ENCODE results near the gene RAB35.
A peak's percentile ranks its signal among the peaks of the same experiment; 100 is the strongest.

Gene RAB35

DNA sequence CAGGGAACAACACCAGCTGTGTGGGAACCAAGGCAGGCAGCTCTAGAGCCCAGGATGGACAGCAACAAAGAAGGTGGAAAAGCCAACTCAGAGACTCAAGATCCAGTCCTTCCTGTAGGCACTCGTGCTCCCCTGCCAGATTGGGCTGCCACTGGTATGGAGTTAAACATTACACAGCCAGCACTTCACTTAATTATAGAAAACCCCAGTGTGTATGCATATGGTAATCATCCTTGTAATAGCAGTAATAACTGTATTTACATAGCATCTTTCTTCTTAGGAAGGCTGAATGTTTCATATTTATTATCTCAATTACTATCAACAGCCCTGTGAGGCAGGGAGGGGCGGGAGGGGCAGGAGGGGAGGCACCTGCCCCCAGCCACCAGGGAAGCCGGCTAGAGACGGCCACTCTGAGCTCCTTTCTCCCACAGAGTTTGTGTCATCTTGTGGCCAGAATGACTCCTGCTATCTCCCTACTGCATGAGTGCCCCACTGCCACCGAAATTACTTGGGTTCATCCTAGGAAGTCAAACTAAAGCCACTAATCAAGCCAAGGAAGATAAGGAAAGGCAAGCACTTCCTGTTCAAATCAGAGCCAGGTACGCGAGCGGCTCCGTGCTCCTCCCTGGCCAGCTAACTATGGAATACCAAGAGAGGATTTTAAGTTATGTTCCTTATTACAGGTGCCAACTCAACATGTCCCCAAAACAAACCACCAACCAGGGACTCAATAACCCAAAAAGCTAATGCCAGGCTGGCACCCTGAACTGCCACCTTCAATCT is 15.7 kb upstream of the RAB35 start:
- DNase-seq: no peak

DNA sequence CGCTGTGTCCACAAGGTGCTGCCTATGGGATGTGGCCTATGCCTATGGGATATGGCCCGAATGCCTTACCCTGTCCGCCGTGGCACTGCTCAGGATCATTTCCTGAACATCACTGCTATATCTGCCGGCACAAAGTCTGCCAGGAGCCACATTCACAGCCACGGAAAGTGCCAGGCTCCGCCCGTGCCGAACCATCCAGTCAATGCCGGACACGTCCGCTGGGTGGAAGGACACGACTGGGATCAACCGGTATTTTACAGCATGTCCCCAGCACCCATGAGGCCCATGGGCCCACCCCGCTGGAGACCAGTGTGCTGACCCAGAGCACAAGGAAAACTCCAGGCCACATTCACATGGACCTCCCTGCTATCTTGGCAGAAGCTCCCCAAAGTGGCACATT is 14.6 kb upstream of the RAB35 start:
- DNase-seq: no peak

DNA sequence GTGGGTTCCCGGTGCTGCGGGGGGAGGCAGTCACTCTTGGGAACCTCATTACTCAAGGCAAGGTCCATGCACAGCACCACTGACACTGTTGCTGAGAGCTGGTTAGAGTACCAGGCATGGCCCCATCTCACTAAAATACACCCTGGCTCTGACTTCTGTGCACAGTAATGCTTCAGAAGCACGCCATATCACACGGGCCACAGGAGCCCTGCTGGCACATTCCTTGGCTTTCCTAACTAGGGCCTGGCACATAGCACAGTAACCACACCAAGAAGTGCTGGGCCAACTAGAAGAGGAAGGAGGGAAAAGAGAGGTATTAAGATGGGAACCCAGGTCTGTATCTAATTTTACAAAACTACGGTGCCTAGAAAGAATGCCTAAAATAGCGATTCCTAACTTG is 13.5 kb upstream of the RAB35 start:
- no peak for DNase-seq

DNA sequence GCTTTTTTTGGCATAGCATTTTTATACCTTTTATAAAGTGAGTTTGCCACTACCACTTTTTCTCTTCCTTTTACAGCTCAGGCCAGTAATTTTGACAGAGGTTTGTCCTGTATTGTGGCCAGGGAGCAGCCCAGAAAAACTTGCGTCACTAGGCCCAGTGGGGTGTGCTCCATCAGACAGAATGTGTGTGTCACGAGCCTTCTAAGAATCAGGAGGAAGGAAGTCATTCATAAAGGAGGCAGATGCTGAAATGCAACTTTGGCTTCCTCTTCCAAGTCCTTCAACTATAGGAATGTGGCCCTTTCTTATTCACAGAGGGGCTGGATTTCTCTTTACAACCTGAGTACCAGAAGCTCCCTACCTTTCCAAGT is 10.1 kb upstream of the RAB35 start:
- peak; percentile 23 for DNase-seq

DNA sequence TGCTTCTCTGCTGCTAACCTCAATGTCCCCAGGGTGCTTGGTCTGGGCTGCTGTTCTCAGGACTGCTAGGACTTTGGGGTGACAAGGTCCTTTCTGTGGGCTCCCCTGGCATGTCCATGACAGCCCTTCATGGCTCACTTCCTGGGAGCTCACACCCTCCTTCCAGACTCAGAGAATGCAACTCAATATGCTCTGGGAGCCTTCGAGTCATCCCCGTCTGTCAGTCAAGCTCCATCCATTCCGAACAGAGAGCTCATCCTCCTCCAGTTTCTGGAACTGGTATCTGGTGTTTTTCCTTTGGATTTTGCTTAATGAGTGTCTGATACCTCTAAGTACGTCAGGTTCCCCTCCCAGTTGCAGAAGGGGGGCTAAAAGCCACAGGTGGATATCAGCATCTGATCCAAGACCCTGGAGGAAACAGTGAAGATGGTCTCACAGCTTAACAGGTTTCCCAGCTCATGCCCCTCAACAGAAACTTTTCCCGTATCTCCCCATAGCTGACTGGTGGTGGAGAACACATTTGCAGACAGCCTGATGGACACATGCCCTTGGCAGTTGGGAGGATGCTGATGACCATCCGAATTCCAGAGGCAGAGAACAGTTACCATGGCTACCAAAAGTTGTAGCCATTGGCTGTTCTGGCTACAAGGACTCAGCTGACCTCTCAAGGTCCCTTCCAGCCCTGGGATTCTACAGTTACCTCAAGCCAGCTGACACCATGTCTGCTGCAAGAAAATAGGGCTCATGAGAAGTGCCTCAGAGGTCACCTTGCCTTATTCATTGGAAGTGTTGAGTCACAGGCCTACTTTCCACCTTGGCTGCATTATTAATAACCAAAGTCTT is 9.5 kb upstream of the RAB35 start:
- DNase-seq: no peak

DNA sequence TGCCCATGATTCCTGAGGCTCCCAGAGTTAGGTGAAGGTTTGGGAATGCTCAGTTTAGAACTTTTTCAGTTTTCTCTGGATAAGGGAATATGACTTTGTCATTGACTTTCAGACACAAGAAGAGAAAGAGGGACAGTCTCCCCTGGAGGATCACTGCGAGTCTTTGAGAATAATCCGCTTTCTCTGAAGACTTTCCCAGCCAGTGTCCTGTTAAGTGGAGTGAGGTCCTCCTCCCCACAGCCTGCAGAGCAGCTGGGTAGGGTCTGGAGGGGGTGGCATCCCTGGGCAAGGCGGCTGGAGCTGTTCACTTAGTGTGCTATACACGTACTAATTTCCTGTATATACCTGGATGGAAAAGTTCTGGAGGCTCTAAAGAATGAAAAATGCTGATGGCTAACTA is 8.5 kb upstream of the RAB35 start:
- DNase-seq: no peak

DNA sequence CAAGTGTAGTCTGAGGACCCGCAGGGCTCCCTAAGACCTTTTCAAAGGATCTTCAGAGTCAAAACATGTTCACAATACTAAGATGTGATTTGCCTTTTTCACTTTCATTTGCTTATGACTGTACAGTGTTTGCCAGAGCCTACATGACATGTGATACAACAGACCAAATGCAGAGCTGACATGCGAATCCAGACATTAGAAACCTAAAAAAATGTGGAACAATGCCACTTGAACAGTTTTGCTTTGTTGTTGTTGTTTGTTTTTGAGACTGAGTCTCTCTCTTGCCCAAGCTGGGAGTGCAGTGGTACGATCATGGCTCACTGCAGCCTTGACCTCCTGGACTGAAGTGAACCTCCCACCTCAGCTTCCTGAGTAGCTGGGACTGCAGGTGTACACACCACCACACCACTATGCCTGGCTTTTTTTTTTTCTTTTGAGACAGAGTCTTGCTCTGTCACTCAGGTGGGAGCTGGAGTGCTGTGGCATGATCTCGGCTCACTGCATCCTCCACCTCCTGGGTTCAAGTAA is 5.3 kb upstream of the RAB35 start:
- no peak for DNase-seq

DNA sequence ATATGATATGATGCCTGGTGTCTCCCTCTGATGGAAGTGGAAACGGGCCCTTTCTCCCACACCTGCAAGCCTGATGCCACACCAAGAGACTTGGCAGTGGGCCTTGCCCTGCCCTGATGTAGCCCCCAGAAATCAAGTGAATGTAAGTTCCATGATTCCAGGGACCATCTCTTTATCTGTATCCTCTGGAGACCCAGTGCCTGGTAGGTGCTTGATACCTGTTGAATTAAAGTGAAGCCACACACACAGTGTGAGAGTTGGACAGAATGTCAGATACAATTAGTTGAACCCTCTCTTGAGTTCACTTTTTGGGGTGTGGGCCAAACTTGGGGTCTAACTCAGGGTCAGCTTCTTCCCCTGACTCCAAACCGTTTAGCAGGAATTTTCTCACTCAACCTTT is 4.8 kb upstream of the RAB35 start:
- no peak for DNase-seq

DNA sequence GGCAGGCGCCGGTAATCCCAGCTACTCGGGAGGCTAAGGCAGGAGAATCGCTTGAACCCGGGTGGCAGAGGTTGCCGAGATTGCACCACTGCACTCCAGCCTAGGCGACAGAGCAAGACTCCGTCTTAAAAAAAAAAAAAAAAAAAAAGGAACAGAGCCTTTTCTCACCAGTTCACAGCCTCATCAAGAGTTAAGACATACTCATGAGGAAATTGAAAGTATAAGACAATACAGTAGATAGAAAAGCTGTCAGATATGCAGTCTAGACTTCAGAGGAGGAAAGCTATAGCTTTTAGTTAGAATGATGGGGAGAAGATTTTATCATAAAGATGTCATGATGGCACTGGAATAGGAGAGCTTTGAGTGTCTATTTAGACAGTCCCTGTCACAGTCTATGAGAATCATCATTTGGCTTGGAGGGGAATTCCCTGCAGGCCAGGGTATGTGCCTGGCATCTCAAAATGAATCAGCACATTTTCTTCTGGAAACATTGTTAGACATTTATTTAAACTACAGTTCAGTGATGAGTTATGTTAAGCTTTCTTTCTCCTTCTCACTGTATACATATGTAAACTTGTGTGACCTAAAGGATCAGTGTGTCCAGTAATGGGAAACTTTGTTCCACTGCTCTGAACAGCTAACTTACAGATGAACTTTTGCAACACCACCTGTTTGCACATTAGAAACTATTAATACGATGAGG is 2.9 kb upstream of the RAB35 start:
- DNase-seq: peak; percentile 38

DNA sequence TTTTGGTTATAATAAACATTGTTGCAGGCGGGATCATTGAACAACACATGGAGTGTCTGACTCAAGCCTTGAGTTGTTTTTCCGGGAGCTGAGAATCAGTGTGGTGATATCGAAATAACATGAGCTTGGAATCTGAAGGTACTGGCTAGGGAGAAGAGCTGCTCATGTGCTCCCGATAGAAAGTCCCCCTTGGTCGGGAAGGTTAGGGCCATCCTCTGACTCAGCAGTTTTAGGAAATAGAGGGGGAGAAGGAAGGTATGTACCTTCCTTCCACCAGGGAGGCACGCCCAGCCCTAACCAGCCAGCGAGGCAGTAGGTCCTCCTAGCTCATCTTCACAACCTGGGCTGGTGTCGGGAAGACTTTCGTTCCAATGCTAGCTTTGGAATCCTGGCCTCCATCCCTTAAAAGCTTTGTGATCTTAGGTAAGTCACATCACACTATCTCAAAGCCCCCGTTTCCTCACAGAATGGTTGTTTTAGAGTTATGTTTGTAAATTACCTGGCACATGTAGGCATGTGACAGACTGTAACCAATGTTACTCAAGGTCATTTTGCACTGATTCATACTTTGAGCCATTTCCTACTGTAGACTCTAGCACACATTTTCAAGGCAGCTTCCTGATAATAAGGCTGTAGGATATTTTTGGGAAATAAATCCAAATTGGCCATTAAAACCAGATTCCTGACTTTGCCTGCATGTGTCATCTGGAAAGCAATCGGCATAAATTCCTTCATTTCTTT is 1.9 kb upstream of the RAB35 start:
- DNase-seq: no peak

DNA sequence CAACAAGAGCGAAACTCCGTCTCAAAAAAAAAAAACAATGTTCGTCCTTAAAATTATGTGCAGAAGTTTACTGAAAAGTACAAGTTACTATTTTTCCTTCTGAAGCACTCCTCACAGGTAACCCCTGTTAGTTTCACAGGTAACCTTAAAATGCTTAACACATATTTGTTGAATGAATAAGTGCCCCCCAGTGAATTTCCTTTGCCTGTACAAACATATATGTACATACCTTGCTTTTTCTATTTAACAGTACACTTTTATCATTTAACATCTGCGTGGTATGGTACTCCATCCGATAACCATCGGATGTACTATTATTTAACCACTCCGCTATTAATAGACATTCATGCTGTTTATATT is 1.4 kb upstream of the RAB35 start:
- DNase-seq: no peak

DNA sequence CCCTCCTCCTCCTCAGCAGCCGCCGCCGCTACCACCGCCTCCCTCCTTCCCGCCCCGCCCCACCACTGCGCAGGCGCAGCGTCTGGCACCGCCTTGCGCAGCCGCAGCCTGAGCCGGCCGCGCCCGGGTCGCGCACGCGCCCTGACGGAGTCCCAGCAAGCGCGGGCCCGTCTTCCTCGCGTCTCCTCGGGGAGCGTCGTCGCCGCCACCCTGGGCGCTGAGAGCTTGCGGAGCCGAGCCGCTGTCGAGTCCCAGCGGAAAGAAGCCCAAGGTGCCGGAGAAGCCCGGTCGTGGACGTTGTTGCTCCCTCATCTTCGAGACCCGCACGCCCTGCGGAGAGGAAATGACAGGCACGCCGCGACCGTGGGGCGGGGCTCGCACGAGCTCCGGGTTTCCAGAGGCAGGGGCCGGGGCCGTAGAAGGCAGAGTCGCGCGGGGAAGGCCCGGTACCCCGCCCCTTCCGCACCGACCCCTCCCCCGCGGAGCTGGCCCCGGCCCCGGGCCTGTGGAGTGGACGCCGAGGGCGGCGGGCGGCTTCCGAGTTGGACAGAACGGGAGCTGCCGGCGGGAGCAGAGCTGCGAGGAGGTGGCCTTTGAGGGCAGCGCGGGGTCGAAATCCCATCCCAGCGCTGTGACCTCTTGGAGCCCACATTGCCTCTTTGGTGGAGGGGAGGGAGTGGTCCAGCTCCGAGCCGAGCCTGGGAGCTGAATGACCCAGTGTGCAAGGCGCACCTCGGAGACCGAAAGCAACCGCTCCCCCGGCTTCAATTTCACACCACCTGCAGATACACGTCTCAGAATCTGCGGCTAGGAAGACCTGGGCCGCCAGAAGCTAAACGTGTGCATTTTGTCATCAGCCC is 469 bp upstream of the RAB35 start:
- peak; percentile 76 for DNase-seq

DNA sequence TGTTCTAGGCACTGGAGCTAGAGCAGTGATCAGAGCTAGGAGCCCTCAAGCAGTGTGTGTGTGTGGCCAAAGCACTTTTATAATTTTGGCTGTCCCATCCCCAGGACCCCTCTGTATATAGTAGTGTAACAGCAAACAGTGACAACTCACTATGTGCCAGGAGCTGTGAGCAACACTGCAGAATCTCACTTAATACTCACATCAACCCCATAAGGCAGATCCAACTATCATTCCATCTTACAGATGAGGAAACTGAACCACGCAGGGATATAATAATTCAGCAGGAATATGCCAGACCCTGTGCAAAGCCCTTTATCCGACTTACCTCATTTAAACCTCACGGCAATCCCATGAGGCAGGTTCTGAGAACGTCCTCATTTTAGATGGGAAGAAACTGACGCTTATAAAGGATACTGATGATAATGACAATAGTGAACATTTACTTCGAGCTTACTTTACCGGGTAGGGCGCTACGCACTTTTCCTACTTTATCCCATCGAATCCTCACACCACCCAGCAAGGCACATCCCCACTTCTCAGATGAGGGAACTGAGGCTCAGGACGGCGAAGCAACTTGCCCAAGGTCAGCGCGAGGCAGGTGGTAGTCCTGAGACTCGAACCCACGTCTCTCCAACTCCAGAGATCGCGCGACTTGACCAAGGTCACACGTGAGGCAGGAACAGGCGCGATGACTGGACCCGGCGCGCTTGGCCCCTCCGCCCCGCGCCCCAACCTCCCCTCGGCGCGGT is 687 bp downstream of the RAB35 start:
- no peak for DNase-seq

DNA sequence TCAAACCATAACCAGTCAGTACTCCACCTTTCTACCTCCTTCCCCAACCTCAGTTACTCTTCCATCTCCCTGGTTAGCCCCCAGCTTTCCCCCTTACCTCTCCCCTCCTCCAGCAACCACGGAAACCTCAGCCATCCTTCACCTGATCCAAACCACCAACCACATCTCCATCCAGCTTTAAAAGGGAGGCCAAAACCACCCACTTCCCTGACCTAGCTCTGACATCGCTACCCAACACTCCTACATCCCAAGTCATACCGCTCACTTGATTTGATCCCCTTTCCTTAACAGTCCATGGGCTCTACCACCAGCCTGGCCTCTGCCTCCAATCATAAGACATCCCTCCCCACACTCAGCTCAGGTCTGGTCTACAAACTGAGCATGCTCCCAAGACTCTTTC is 1.5 kb downstream of the RAB35 start:
- DNase-seq: no peak

DNA sequence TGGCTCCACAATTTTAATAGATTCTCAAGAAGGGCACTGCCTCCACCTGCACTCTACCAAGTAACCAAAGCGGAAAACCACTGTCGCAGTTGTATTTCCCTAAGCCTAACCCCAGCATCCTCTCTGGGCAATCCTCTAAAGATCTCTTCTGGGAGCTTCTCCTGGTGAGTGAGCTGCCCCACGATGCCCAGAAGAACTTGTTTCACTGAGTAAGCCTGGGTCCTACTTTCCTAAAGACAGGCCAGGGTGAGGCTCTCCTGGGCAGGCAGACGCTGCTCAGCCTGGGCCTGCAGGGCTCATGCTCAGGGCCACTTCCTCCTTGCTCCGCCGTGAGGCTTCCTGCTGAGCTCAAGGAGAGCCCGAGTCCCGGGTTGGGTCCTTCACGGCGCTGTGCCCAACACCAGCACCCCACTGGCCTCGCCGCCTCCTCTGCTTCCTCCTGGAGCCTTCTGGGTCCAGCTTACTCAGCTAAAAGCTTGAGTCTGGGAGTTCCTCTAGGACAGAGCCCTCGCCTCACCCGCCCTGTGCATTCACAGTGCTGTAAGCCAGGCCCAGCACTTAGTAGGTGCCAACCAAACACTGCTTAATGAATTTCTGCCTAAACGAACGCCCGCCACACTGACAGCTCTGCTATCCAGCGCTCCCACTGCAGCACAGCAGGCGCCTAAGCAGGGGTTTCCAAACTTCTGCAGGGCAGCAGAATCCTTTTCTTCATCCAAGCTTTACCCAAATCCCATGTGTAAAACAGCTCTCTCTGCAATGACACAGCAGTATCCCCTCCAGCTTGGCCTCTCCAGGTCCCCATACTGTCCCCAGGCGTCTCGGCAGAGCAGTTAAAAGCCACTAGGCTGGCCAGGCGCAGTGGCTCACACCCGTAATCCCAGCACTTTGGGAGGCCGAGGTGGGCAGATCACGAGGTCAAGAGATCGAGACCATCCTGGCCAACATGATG is 5.7 kb downstream of the RAB35 start:
- DNase-seq: no peak

DNA sequence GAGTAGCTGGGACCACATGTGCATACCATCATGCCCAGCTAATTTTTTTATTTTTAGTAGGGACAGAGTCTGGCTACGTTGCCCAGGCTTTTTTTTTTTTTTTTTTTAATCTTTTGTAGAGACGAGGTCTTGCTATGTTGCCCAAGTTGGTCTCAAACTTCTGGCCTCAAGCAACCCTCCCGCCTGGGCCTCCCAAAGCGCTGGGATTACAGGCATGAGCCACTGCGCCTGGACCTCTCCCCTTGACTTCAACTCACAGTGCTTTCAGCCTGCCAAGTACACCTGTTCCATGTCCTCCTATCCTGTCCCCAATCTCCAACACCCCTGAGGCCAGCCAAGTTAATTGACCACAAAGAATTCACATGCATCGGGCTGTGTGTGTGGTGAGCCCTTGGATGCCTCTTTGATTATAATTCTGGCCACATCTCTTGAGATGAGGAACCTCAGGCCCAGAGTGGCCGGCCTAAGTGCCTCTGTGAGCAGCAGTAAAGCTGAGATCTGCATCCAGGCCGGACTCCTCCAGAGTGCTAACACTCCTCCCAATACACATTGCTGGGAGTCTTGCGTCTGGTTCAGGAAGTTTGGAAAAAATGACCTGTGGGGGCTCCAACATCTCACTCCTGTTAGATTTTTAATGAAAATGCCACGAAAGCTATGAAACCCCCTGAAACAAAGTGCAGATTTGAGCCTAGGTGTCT is 6.8 kb downstream of the RAB35 start:
- no peak for DNase-seq

DNA sequence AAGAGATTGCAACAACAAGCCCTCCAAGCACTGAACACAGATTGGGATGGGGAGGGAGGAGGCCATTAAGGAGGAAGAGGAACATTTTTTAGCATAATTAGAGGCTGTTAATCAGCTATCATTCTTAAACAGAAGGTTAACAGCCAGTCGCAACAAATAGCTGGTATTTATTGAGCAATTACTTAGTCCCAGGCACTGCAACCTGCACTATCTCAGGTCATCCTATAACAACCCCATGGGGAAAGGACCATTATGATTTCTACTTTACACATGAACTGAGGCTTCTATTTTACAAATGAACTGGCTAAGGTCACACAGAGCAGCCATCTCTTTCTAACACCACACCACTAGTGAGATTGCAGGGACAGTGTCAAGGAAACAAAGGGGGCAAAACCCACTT is 10.4 kb downstream of the RAB35 start:
- DNase-seq: no peak

DNA sequence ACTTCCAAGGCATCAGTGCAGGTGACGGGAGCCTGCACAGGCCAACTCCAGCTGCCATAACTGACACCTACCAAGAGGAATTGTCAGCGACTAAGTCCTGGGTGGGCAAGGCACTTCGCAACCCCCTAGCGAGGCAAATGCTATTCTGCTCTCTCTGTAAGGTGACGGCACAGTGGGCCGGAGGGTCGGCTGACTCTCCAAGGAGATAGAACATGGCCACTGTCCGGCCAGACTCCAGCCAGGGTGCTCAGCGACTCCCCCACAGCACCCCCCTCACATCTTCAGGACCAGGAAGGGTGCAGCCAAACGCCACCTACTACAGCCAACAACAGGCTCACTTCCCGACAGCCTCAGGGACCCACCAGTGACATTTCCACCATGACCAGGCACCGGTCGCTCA is 13.2 kb downstream of the RAB35 start:
- no peak for DNase-seq

DNA sequence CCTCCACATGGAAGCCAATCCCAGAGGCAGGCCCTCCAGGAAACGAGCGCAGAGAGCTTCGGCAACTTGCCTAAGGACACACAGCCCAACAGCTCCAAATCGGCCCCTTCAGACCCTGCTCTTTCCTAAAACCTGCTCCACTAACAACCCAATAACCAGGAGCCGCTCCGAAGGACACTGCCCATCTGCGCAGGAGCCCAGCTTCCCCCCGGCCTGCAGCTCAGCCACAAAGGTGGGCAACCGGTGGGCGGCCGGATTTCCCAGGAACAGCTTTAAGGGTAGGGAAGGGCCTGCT is 13.6 kb downstream of the RAB35 start:
- no peak for DNase-seq

Measured in SIG-M5 (cell line).